SU-DHL-6 (cell line): Measurements from ENCODE around the gene HESX1.

ENCODE experiments used
- H2AFZ ChIP-seq: fragments of 200-600 bp; sonication (generic); 2 replicates; pipeline ENCODE4 v1.6.1; 2014; ENCODE audit warnings: low read depth, mild to moderate bottlenecking, moderate library complexity, mixed read lengths, antibody characterized with exemption, low read length; ENCODE audit not compliant: severe bottlenecking
- H3F3A ChIP-seq: fragments of 200-600 bp; shearing (Covaris generic); 2 replicates; pipeline ENCODE4 v1.6.0; 2016; ENCODE audit warnings: antibody characterized with exemption, mild to moderate bottlenecking; ENCODE audit not compliant: insufficient read depth
- H3K27ac ChIP-seq: fragments of 200-600 bp; sonication (generic); 2 replicates; pipeline ENCODE4 v1.5.1; 2016; ENCODE audit warnings: low read depth, mild to moderate bottlenecking, low read length, moderate library complexity, mixed read lengths
- H3K27me3 ChIP-seq: fragments of 200-600 bp; sonication (generic), shearing (Covaris generic); 2 replicates; pipeline ENCODE4 v1.6.0; 2014; ENCODE audit warnings: mild to moderate bottlenecking, low read length
- H3K36me3 ChIP-seq: fragments of 200-600 bp; sonication (generic); 2 replicates; pipeline ENCODE4 v1.6.1; 2014; ENCODE audit warnings: mild to moderate bottlenecking, low read length, mixed read lengths
- H3K4me2 ChIP-seq: fragments of 300-600, 200-600 bp; shearing (Covaris generic), sonication (generic); 2 replicates; pipeline ENCODE4 v1.6.0; 2014; ENCODE audit warnings: low read length, low read depth, mild to moderate bottlenecking; ENCODE audit not compliant: poor library complexity, severe bottlenecking
- H3K4me3 ChIP-seq: fragments of 200-600 bp; sonication (generic); 2 replicates; pipeline ENCODE4 v1.5.1; 2014; ENCODE audit warnings: antibody characterized with exemption, low read length, mild to moderate bottlenecking, mixed read lengths; ENCODE audit not compliant: insufficient read depth, poor library complexity, severe bottlenecking
- H3K79me2 ChIP-seq: fragments of 200-600 bp; sonication (generic); 2 replicates; pipeline ENCODE4 v1.6.1; 2014; ENCODE audit warnings: mild to moderate bottlenecking, low read length, moderate library complexity; ENCODE audit not compliant: insufficient read depth
- H3K9ac ChIP-seq: fragments of 200-600 bp; sonication (generic); 2 replicates; pipeline ENCODE4 v1.7.0; 2014; ENCODE audit warnings: mild to moderate bottlenecking, low read length
- H3K9me2 ChIP-seq: fragments of 200-600 bp; sonication (generic); replicated peaks from 2 replicates; pipeline ENCODE4 v1.6.1; 2014; ENCODE audit warnings: low read length; ENCODE audit not compliant: insufficient read depth
- H3K9me3 ChIP-seq: fragments of 200-600 bp; sonication (generic); 2 replicates; pipeline ENCODE4 v1.6.1; 2014; ENCODE audit warnings: low read length, mixed read lengths; ENCODE audit not compliant: insufficient read depth
- H4K20me1 ChIP-seq: fragments of 200-600 bp; sonication (generic); 2 replicates; pipeline ENCODE4 v1.6.1; 2014; ENCODE audit warnings: low read depth, mild to moderate bottlenecking, antibody characterized with exemption, low read length, moderate library complexity, mixed read lengths
- EZH2phosphoT487 ChIP-seq: fragments of 200-600 bp; sonication (generic), shearing (Covaris generic); conservative IDR thresholded peaks from 2 replicates; pipeline ENCODE4 v1.6.1; 2018; ENCODE audit warnings: mild to moderate bottlenecking, antibody characterized with exemption, low read length, moderate library complexity, mixed read lengths
- TF ChIP-seq, protein P1 (sequence below): fragments of 200-600 bp; sonication (generic); IDR thresholded peaks from one replicate; pipeline ENCODE4 v1.5.1; 2017; ENCODE audit warnings: antibody characterized with exemption, mild to moderate bottlenecking, low read length, moderate library complexity; ENCODE audit not compliant: insufficient read depth, poor library complexity, severe bottlenecking

HESX1 gene

DNA sequence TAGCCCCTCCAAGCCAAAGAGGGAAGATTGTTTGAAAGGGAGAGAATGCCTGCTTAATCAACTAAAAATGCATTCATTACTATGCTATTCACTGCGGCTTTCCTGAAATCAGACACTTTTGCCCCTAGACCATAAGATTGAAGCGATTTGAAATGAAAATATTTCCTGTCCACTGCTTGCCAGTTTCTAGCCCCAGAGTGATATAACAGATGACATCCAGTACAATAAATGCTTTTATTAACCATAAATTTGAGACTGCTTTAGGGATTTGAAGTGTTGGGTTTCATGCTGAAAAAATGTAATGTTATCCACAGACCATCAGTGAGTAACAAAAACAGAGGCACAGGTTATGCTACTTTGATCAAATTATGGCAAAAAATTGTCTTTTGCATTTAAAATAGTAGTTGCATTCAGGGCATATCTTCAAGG lies 48.7 kb downstream of the HESX1 start:
- no peak overlapping the region for H3K4me2 ChIP-seq
- no peak overlapping the region for H2AFZ ChIP-seq
- no peak overlapping the region for H3K27ac ChIP-seq
- H3F3A ChIP-seq = no peaks in the 10 kb centered on the region
- no peaks in the 10 kb centered on the region for H3K9me3 ChIP-seq
- H3K9ac ChIP-seq = no peak overlapping the region
- H3K27me3 ChIP-seq = no peaks in the 10 kb centered on the region
- no peaks in the 10 kb centered on the region for H4K20me1 ChIP-seq
- no peaks in the 10 kb centered on the region for H3K9me2 ChIP-seq
- H3K4me3 ChIP-seq = no peak overlapping the region
- no peaks in the 10 kb centered on the region for H3K79me2 ChIP-seq
- H3K36me3 ChIP-seq = no peaks in the 10 kb centered on the region
- no peak for TF ChIP-seq EZH2phosphoT487
- TF ChIP-seq, protein P1, sequence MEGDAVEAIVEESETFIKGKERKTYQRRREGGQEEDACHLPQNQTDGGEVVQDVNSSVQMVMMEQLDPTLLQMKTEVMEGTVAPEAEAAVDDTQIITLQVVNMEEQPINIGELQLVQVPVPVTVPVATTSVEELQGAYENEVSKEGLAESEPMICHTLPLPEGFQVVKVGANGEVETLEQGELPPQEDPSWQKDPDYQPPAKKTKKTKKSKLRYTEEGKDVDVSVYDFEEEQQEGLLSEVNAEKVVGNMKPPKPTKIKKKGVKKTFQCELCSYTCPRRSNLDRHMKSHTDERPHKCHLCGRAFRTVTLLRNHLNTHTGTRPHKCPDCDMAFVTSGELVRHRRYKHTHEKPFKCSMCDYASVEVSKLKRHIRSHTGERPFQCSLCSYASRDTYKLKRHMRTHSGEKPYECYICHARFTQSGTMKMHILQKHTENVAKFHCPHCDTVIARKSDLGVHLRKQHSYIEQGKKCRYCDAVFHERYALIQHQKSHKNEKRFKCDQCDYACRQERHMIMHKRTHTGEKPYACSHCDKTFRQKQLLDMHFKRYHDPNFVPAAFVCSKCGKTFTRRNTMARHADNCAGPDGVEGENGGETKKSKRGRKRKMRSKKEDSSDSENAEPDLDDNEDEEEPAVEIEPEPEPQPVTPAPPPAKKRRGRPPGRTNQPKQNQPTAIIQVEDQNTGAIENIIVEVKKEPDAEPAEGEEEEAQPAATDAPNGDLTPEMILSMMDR = no peak

DNA sequence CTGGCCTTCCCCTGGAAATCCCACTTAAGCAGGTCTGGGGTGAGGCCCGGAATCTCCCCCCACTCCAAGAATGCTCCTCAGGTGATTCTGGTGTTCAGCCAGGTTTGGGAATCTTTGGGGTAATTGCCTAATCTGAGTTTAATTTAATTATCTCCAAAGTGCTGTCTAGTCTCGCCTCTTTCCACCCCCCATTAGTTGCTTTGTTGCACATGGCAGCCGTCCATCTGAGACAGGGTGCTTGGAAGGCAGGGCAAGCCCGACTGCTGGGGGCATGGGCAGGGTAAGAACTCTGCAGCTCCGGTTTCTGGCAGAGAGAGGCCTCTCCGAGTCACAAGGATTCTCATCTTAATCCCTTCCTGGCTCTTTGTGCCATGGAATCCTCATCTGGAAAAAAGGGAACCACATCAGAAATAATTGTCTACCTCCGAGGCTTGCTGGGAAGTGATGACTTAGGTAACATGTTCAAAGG lies 49.6 kb downstream of the HESX1 start:
- no peaks in the 10 kb centered on the region for H3K36me3 ChIP-seq
- H2AFZ ChIP-seq = no peak overlapping the region
- no peaks in the 10 kb centered on the region for H3K9me3 ChIP-seq
- no peak overlapping the region for H3K9ac ChIP-seq
- TF ChIP-seq EZH2phosphoT487 = no peak
- TF ChIP-seq, protein P1 = no peak
- H3K9me2 ChIP-seq = no peaks in the 10 kb centered on the region
- no peaks in the 10 kb centered on the region for H4K20me1 ChIP-seq
- H3F3A ChIP-seq = no peaks in the 10 kb centered on the region
- H3K4me2 ChIP-seq = no peak overlapping the region
- no peaks in the 10 kb centered on the region for H3K27me3 ChIP-seq
- H3K27ac ChIP-seq = no peak overlapping the region
- H3K79me2 ChIP-seq = no peaks in the 10 kb centered on the region
- H3K4me3 ChIP-seq = no peak overlapping the region
